Jurkat, Clone E6-1 (cell line): ENCODE measurements around the gene KCNAB2.
A peak's percentile ranks its signal among the peaks of the same experiment; 100 is the strongest.
"Not testable (repeated sequence)": the region's sequence is repeated elsewhere in the genome, so short reads cannot be mapped to it uniquely, and the experiment has no call there.

Experiments used
- DNase-seq: peaks from one replicate; pipeline ENCODE4 v3.0.0-alpha.2; 2011; ENCODE audit warnings: low read depth, low spot score
- H3K4me3 ChIP-seq: 2 replicates; pipeline ENCODE4 v1.5.1; 2011; ENCODE audit warnings: mild to moderate bottlenecking, low read length, control low read depth, moderate library complexity

Gene KCNAB2

GRCh38 chr1:6048179-6048867 lies 2.6 kb downstream of the KCNAB2 start:
- no peak for DNase-seq

DNA sequence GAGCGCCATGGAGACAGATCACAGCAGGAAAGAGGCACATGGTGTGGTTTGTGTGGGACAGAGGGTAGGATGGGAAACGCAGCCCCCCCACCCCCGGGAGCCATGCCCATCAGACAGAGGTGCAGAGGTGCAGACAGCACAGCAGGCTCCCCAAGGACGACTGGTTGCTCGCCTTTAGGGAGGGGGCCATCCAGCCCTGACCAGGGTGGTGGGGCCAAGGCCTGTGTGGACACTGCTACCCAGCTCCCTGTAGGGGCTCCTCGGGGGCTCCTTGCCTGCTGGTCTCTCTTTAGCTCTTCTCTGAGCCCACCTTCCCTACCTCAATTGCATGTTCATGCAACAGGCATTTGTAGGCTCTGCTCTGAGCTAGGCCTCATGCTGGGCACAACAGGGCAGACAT lies 3.7 kb downstream of the KCNAB2 start:
- DNase-seq: no peak
- no peak overlapping the region for H3K4me3 ChIP-seq

More at GRCh38 chr1:6048179-6048867, 2.6 kb downstream of the KCNAB2 start:
- no peak overlapping the region for H3K4me3 ChIP-seq

- no peak for DNase-seq
- no peak overlapping the region for H3K4me3 ChIP-seq
Measured at GRCh38 chr1:6051423-6051822, 5.7 kb downstream of the KCNAB2 start.

DNA sequence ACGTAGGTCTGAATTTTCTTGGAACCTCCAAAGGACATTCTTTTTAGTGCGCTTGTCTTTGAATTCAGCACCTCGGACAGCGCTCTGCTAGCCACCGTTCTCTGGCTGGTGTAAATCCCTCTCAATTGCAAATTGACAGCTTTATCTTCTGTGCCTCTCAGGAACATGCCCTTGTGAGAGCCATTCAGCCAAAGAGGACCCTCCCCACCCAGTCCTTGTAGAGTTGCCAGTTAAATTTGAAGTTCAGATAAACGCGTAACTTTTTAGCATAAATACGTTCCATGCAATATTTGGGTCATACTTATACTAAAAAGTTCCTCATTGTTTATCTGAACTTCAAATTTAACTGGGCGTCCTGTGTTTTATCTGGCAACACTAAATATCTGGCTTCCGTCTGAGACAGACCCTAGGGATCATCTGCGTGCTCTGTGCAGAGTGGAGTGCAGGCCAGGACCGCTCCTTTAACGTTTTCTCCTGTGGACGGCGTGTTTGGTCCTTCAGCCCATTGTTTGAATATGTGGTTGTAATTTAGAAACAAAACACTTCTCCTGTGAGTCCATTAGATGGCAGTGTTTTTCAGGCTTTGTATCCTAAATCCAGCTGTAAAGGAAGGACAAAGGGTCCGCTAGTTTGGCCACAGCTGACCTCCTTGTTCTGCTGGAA lies 7.0 kb downstream of the KCNAB2 start:
- DNase-seq: peak; percentile 49
- no peak overlapping the region for H3K4me3 ChIP-seq

- DNase-seq: no peak
- no peak overlapping the region for H3K4me3 ChIP-seq
Measured at GRCh38 chr1:6053206-6053546, 7.5 kb downstream of the KCNAB2 start.

- H3K4me3 ChIP-seq: no peak overlapping the region
- no peak for DNase-seq
Measured at GRCh38 chr1:6054596-6054995, 8.9 kb downstream of the KCNAB2 start.

DNA sequence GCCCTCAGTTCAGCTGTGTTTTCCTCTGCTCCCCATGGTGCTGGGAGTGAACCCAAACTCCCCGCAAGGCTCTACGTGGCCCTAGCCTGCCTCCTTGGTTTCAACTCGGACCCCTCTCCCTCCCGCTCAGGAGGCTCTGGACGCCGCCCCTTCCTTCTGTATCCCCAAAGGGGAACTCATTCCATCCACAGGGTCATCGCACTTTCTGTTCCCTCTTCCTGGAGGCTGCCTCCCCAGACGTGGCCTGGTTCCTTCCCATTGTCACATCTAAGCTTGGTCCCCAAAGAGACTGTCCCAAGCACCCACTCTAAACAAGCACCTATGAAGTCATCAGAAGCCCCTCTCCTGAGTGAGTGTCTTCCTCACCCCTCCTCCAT lies 10.9 kb downstream of the KCNAB2 start:
- DNase-seq: no peak
- no peak overlapping the region for H3K4me3 ChIP-seq

DNA sequence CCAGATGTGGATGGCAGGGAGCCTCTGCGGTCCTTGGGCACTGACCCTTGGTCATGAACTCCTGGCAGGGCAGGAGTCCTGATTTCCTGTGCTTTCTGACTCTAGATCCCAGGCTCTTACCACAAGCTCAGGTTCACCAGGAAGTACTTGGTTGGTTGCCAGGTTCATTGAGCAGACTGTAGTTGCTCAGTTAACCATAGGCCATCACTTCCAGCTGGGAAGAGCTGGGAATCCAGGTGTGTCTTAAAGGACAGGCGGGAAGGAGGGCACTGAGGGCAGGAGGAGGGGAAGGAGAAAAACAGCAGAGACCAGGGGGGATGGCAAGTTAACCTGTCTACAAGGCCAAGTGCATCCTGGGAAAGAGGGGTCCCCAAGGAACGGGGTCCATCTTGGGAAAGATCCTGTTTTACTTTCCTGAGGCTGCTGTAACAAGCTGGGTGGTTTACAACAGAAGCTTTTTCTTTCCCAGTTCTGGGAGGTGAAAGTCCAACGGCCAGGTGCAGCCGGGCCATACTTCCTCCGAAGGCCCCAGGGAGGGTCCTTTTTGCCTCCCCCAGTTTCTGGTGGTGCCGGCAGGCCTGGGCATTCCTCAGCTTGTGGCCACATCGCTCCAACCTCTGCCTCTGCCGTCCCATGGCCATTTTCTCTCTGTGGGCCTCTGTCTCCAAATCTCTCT lies 11.6 kb downstream of the KCNAB2 start:
- no peak for DNase-seq
- no peak overlapping the region for H3K4me3 ChIP-seq

DNA sequence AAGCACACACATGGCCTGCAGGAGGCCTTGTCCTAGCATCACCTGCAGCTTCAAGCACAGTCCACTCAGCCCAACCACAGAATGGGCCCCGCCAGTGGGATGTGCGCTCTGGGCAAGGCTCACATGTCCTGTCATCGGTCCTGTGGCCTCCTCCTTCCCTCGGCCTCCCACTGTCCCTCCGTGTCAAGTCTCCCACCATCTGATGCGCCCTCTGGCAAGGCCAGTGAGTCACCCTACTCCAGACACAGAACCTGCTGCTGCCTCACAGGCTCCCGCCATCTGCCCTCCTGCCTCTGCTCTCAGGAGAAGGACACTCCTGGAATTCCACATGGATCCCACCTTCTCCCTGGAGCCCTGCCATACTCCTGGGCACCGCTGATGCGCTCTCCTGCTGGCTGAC lies 14.2 kb downstream of the KCNAB2 start:
- DNase-seq: no peak
- no peak overlapping the region for H3K4me3 ChIP-seq

GRCh38 chr1:6062670-6063069 lies 17.0 kb downstream of the KCNAB2 start:
- DNase-seq: no peak

DNA sequence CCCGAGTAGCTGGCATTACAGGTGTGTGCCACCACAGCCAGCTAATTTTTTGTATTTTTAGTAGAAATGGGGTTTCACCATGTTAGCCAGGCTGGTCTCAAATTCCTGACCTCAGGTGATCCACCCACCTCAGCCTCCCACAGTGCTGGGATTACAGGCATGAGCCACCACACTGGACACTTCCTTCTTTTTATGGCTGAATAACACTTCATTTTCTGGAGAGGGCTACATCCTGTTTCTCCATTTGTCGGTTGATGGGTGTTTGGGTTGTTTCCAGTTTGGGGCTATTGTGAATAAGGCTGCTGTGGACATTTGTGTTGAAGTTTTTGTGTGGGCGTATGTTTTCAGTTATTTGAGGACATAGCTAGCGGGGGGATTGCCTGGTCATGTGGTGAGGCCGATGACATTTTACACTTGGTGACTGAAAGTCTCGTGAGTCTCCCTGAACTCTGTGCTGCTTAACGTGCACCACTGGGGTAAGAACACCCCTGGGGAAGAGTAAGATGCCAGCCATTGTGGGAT lies 17.9 kb downstream of the KCNAB2 start:
- DNase-seq, H3K4me3 ChIP-seq: not testable (repeated sequence)

More at GRCh38 chr1:6062670-6063069, 17.0 kb downstream of the KCNAB2 start:
- H3K4me3 ChIP-seq: no peak overlapping the region

DNA sequence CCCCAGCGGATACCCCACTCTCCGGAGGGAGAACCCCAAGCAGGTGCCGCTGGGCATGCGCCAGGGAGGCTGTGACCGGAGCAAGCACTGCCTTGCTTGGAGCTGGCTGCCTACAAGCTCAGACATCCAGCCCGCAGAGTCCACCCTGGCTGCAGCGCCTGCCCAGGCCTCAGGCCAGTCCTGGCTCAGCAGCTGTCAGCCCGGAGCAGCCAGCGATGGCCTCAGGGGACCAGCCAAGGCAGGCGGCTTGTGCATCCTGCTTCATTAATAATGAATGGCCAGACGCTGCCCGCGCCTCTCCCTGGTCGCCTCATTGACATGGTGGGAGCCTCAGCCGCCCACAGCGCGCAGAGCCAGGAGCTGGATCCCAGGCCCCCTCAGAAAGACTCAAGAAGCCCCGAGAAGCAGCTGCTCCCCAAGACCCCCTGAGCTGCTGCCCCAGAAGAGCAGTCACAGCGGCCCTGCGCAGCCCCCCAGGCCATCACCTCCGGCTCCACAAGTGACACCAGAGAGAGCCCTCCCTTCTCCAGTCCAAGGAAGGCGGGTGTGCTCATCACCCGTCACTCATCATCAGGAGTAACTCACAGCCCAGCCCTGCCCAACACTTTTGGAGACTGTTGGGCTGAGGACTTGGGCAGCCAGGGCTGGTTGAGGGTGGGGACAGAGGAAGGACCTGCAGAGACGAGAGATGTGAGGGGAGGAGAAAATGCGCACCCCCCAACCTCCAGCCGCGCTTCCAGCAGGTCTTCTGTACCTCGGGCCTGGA lies 19.6 kb downstream of the KCNAB2 start:
- H3K4me3 ChIP-seq: no peak overlapping the region
- DNase-seq: no peak

DNA sequence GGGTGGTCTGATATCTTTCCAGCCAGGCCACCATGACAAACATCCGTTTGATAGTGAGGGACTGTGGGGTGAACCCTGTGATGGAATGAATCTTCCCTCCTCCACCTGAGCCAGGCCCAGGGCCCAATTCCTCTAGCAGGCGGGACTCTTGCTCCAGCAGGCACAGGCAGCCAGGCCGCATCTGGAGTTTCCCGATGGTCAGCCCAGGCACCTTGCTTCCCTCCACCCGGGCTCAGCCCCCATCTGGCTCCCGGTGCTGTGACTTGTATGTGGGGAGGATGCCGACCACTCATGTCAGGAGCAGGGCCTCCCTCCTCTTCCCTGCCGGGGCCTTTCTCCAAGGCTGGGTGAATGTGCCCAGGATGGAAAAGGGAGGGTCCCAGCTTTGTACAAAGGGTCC lies 21.0 kb downstream of the KCNAB2 start:
- H3K4me3 ChIP-seq: no peak overlapping the region
- DNase-seq: no peak

DNA sequence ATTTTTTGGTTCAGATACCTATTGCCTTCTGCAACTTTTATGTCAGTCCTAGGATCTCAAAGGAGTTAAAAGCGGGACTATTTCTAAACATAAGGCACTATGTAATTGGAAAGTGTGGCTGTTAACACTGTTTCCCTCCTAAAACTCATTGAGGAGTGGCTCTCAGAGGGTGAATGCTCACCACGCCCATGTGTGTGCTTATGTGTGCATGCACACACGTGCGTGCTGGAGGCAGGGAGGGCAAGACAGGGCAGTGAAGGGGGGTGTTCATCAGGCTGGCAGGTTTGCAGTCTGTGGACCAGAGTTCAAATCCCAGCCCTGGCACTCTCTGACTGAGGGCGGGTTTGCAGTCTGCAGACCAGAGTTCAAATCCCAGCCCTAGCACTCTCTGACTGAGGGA lies 22.4 kb downstream of the KCNAB2 start:
- no peak overlapping the region for H3K4me3 ChIP-seq

DNA sequence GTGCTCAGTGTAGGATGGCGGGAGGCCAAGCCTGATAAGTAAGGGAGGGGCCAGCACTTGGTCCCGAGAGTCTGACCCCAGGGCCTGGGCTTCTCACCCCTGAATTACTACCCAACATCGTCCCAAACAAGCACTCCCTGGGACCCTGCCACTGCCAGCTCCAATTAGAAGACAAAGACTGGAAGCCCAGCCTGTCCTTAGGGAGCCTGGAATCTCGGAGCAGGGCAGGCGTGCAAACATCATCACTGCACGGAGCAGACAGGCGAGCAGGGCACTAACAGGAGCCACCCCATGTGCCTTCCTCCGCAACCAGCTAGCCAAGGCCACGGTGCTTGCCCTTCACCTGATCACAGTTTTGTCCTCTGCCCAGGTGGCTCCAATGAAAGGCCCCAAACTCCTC lies 23.2 kb downstream of the KCNAB2 start:
- no peak overlapping the region for H3K4me3 ChIP-seq
- no peak for DNase-seq

More for the DNA sequence above, 22.4 kb downstream of the KCNAB2 start:
- DNase-seq: no peak

DNA sequence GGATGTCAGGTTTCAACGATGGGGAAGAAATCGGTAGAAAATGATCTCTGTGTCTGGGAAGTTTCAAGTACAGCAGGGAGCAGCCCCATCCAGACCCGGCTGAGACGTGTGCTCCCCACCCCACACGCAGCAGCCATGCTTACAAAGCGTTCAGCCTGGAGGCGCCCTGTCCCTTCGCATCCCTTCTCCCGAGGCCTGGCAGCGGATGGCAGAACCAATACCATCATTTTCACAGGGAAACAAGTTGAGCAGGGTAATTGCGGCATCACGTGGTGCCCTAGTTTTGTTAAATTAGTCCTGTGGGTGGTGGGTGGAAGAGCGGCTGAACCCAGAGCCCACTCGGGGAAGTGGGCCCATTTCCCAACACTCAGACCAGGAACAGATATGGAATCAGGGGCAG lies 23.9 kb downstream of the KCNAB2 start:
- DNase-seq: no peak

GRCh38 chr1:6070450-6070974 lies 24.8 kb downstream of the KCNAB2 start:
- DNase-seq: no peak
- H3K4me3 ChIP-seq: no peak overlapping the region

More for the DNA sequence above, 23.9 kb downstream of the KCNAB2 start:
- H3K4me3 ChIP-seq: no peak overlapping the region

- no peak overlapping the region for H3K4me3 ChIP-seq
- DNase-seq: no peak
Measured at GRCh38 chr1:6071219-6071618, 25.5 kb downstream of the KCNAB2 start.

DNA sequence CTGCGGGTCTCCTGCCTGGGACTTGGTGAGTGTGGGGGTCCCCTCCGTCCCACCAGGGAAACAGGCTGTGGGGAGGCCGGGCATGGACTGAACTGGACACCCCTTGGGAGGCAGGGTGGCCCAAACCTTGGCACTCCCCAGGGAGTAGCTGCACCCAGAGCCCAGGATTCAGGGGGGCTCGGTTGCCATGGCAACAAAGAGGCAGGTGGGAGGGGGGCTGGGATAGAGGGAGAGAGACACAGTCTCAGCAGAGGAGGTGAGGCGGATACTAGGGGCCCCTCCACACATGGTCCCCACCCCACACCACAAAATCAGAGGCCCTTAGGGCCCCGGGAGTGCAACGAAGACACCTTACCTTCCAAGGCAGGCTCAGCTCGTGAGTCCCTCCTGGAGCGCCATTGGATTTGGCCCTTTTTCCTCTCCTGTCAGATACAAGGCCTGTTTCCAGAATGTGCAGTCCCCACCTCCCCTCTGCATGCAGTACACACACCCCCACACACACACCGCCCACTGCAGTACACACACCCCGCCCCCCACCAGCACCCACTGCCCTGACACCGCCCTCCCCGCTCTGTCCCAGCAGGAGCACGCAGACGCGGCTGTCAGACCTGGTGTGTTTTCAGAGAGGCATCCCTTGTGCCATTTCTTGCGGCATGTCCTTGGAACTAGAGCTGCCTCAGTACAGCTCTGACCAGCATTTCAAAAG lies 27.2 kb downstream of the KCNAB2 start:
- no peak for DNase-seq
- H3K4me3 ChIP-seq: no peak overlapping the region
